Activated naive CD4-positive, alpha-beta T cell treated with anti-CD3 and anti-CD28 coated beads, Interleukin-2, amount 50 U/mL, for 16 hours (primary cell): ENCODE data around the gene ANKRD9.
A peak's percentile ranks its signal among the peaks of the same experiment; 100 is the strongest.
"Not testable (repeated sequence)": the region's sequence is repeated elsewhere in the genome, so short reads cannot be mapped to it uniquely, and the experiment has no call there.

Experiments used
- DNase-seq: peaks from one replicate; pipeline ENCODE4 v3.0.0-alpha.2; 2020

Gene ANKRD9

GRCh38 chr14:102538602-102539543 lies 29.3 kb upstream of the ANKRD9 start:
- no peak for DNase-seq

GRCh38 chr14:102537981-102538601 lies 28.5 kb upstream of the ANKRD9 start:
- DNase-seq = no peak

- no peak for DNase-seq
Observed at GRCh38 chr14:102532204-102532658, 22.7 kb upstream of the ANKRD9 start.

GRCh38 chr14:102530828-102531478 lies 21.4 kb upstream of the ANKRD9 start:
- DNase-seq = no peak

GRCh38 chr14:102528431-102529170 lies 19.0 kb upstream of the ANKRD9 start:
- no peak for DNase-seq

- no peak for DNase-seq
Observed at GRCh38 chr14:102525929-102526497, 16.4 kb upstream of the ANKRD9 start.

- DNase-seq = no peak
Observed at GRCh38 chr14:102525219-102525928, 15.8 kb upstream of the ANKRD9 start.

- DNase-seq = peak; percentile 88
Observed at GRCh38 chr14:102524451-102525218, 15.1 kb upstream of the ANKRD9 start.

GRCh38 chr14:102523569-102524450 lies 14.2 kb upstream of the ANKRD9 start:
- DNase-seq = no peak

GRCh38 chr14:102523200-102523568 lies 13.6 kb upstream of the ANKRD9 start:
- no peak for DNase-seq

GRCh38 chr14:102519709-102520108 lies 10.1 kb upstream of the ANKRD9 start:
- DNase-seq = not testable (repeated sequence)

- no peak for DNase-seq
Observed at GRCh38 chr14:102518063-102518648, 8.6 kb upstream of the ANKRD9 start.

GRCh38 chr14:102517392-102518062 lies 8.0 kb upstream of the ANKRD9 start:
- no peak for DNase-seq

GRCh38 chr14:102516531-102517391 lies 7.2 kb upstream of the ANKRD9 start:
- DNase-seq = peak; percentile 64

- DNase-seq = no peak
Observed at GRCh38 chr14:102514987-102515733, 5.6 kb upstream of the ANKRD9 start.

- no peak for DNase-seq
Observed at GRCh38 chr14:102513899-102514772, 4.6 kb upstream of the ANKRD9 start.
